ENCODE data around the gene PHAX.
"Not testable (repeated sequence)": the region's sequence is repeated elsewhere in the genome, so short reads cannot be mapped to it uniquely, and the experiment has no call there.

PHAX gene, protein sequence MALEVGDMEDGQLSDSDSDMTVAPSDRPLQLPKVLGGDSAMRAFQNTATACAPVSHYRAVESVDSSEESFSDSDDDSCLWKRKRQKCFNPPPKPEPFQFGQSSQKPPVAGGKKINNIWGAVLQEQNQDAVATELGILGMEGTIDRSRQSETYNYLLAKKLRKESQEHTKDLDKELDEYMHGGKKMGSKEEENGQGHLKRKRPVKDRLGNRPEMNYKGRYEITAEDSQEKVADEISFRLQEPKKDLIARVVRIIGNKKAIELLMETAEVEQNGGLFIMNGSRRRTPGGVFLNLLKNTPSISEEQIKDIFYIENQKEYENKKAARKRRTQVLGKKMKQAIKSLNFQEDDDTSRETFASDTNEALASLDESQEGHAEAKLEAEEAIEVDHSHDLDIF

DNA sequence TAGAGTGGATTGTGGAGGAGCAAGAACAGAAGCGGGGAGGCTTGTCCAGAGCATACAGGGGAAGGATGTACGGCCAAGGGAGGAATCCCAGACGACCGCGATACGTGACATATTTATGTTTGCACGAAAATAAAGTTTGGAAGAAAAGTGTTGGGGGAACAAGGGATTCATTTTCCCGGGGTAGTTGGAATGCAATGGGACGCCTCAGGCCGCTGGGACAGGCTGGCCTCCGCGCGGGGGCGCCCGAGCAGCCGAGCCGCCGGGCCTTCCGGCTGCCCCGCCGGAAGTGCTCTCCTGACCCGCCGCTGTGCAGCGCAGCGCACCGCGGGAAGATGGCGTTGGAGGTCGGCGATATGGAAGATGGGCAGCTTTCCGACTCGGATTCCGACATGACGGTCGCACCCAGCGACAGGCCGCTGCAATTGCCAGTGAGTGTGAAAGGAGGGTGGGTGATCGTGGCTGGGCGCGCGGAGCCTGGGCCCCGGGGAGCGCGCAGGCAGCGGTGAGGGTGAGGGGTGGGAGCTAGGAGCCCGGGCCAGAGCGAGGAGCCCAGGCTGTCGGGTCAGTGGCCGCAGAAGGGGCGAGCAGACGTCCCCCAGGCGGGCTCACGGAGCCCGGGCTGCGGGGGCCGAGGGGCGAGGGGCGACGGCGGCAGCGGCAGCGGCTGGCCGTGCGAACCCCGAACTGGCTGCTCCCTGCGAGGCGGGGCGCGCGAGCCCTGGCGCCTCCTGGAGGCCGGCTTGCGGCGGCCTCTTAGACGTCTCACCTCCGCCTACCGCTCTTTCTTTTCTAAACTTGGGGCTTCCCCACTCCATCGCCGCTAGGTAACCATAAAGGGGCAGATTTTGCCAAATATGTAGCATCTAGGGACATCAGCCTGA, at the start of gene PHAX:
PHAX (plus strand) TSS at position 317 of the 881 bp plus-strand sequence; CDS start at position 333, 16 bp downstream.
- in situ Hi-C loops (cut with MboI; ENCODE audit: low sequenced_read_pairs) = no loop called here

DNA sequence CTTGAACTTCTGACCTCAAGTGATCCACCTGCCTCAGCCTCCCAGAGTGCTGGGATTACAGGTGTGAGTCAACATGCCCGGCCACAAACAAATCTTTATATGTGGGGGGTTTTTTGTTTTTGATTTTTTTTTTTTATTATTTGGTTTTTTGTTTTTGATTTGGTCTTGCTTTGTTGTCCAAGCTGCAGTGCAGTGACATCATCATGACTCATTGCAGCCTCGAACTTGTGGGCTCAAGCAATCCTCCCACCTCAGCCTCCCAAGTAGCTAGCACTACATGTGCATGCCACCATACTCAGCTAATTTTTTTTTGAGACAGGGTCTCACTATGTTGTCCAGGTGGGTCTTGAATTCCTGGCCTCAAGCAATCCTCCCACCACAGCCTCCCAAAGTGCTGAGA, 48.1 kb upstream of the PHAX start:
- in situ Hi-C loops (cut with MboI; ENCODE audit: low sequenced_read_pairs) = no loop called here

DNA sequence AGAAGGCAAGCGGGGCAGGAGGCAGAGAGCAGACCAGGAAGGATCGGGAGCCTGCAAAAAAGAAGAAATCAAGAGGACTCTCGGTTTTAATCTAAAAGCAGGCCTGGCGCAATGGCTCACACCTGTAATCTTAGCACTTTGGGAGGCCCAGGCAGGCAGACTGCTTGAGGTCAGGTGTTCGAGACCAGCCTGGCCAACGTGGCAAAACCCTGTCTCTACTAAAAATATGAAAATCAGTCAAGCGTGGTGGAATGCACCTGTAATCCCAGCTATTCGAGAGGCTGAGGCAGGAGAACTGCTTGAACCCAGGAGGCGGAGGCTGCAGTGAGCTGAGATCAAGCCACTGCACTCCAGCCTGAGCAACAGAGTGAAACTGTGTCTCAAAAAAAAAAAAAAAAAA, 45.6 kb upstream of the PHAX start:
- in situ Hi-C loops (cut with MboI; ENCODE audit: low sequenced_read_pairs) = not testable (repeated sequence)

DNA sequence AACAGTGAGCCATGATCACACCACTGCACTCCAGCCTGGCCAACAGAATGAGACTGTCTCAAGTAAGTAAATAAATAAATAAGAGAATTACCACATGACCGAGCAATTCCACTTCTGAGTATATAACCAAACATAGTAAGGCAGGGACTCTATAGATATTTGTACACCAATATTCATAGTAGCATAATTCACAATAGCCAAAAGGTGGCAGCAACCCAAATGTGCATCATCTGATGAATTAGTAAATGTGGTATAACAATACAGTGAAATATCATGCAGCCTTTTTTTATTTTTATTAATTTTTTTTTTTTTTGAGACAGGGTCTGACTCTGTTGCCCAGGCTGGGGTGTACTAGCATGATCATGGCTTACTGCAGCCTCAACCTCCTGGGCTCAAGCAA, 38.8 kb upstream of the PHAX start:
- in situ Hi-C loops (cut with MboI; ENCODE audit: low sequenced_read_pairs) = no loop called here

DNA sequence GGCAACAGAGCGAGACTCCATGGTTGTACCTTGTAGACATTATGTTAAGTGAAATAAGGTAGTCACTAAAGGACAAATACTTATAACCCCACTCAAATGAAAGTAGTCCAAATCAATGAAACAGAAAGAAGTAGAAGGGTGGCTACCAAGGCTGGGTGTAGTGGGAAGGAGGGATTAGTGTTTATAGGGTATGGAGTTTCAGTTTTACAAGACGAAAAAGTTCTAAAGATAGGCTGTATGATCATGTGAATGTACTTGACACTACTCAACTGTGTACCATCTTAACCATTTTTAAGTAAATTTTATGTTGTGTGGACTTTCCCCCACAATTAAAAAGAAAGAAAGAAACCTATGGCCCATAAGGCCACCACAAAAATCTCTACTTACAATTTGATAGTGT, 37.9 kb upstream of the PHAX start:
- in situ Hi-C loops (cut with MboI; ENCODE audit: low sequenced_read_pairs) = no loop called here

DNA sequence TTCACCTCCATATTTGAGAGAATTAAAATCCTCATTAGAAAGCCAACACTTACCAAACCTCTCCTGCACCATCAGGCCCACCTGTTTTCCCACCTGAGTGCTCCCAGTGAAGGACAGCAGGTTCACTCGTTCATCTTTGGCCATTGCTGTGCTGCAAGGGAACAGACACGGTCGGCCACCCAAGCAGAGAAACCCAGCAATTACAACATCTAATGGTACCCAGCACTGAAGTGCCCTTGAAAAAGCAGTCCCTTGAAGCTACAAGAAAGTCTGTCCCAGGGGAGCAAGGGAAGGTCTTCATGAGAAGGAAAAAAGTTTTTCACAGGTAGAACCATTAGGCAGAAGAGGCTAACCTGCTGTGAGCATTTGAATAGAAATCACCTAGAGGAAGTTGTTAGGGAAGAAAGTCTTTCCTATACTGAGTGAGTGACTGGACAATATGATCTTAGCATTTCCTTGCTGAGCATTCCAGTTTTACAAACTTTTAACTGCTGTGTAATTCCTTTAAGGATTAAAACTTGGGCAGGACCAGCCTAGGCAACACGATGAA, 32.5 kb upstream of the PHAX start:
- in situ Hi-C loops (cut with MboI; ENCODE audit: low sequenced_read_pairs) = no loop called here

DNA sequence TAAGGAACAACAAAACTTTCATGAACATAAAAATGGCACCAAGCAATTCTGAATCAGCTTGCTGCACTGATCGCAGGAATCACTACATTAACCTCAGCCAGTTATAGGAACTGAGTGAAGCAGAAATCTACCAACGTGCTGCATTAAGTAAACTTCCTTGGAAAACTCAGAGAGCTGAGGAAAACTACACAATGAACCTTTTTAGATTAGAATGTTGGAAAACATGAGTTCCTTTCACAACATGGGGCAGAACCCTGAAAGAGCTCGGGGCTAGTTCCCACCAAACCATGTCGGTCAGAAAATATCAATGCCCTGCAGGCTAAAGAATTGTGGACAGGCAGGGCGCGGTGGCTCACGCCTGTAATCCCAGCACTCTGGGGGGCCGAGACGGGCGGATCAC, 25.1 kb upstream of the PHAX start:
- in situ Hi-C loops (cut with MboI; ENCODE audit: low sequenced_read_pairs) = no loop called here

DNA sequence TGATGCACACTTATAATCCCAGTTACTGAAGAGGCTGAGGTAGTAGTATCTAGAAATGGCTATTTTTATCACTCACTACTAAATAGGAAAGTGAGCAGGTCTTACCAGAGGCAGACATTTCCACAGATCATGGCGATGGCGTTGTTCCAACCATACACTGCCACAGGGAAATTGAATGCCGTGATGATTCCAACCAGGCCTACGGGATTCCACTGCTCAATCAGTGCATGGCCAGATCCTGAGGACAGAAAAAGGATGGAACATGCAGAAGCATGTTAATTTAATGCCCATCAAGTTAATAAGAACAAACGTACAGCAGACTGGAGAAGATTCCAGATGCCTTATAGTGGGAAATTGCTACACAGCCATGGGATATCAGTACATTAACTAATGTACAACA, 23.8 kb upstream of the PHAX start:
- in situ Hi-C loops (cut with MboI; ENCODE audit: low sequenced_read_pairs) = no loop called here

DNA sequence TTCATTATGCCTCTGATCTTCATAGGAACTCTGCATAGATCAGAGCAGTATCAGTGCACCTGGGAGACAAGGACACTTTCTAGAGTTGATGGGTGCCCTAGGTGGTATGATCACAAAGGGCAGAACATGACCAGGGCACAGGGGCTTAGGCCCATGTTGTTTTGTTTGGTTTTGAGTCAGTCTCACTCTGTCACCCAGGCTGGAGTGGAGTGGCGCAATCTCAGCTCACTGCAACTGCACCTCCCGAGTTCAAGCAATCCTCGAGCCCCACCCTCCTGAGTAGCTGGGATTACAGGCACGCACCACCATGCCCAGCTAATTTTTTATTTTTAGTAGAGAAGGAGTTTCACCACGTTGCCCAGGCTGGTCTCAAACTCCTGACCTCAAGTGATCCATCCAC, 23.3 kb upstream of the PHAX start:
- in situ Hi-C loops (cut with MboI; ENCODE audit: low sequenced_read_pairs) = no loop called here

DNA sequence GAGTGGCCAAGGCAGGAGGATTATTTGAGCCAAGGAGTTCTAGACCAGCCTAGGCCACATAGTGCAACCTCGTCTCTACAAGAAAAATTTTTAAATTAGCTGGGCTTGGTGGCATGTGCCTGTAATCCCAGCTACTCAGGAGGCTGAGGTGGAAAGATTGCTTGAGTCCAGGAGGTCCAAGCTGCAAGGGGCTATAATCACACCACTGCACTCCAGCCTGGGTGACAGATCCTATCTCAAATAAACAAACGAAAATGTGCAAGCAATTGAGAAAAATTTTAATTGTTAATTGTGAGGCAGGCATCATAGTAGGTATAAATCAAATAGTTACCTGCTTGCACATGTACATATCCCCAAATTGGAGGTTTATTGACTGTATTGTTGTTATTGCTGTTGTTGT, 21.0 kb upstream of the PHAX start:
- in situ Hi-C loops (cut with MboI; ENCODE audit: low sequenced_read_pairs) = no loop called here

DNA sequence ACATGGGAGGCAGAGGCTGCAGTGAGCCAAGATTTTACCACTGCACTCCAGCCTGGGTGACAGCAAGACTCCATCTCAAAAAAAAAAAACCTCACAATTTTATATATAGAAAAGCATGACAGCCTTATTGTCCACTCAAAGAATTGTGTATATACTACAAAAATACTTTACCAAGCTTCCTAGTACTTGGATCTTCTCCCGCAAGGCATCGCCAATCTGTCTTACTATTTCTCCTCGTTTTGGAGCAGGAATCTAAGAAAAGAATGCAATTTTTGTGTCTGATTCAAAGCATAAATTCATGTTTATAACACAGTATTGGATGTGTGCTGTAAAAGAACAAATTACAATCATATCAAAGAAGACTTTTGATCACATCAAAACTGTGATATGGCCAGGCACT, 17.0 kb upstream of the PHAX start:
- in situ Hi-C loops (cut with MboI; ENCODE audit: low sequenced_read_pairs) = no loop called here

DNA sequence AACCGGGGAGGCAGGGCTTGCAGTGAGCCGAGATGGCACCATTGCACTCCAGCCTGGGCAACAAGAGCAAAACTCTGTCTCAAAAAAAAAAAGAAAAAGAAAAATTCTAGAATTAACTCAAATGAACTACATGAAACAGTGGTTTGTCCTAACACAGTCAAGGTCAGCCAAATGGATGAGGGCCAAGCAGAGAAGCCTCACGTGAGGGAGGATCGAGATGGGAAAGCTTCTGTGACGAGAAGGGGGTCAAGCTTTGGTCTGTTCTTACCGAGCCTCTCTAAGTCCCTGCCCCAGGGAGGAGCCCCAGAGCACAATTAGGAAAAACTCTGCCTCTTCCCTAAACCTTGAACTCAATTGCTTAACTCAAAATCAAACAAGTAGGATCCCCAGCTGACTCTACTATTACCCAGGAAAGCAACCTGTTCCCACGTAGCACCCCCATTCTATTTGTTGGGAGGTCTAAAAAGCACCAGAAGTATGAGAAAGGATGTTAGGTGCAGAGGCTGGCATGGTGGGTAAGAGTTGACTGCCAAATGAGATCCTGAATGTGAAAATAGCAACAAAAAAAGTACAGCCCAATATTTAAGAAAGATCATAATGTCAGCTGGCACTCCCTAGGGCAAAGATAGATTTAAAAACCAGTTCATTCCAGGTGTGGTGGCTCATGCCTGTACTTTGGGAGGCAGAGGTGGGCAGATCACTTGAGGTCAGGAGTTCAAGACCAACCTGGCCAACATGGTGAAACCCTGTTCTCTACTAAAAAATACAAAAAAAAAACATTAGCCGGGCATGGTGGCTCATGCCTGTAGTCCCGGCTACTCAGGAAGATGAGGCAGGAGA, 13.0 kb upstream of the PHAX start:
- in situ Hi-C loops (cut with MboI; ENCODE audit: low sequenced_read_pairs) = no loop called here

DNA sequence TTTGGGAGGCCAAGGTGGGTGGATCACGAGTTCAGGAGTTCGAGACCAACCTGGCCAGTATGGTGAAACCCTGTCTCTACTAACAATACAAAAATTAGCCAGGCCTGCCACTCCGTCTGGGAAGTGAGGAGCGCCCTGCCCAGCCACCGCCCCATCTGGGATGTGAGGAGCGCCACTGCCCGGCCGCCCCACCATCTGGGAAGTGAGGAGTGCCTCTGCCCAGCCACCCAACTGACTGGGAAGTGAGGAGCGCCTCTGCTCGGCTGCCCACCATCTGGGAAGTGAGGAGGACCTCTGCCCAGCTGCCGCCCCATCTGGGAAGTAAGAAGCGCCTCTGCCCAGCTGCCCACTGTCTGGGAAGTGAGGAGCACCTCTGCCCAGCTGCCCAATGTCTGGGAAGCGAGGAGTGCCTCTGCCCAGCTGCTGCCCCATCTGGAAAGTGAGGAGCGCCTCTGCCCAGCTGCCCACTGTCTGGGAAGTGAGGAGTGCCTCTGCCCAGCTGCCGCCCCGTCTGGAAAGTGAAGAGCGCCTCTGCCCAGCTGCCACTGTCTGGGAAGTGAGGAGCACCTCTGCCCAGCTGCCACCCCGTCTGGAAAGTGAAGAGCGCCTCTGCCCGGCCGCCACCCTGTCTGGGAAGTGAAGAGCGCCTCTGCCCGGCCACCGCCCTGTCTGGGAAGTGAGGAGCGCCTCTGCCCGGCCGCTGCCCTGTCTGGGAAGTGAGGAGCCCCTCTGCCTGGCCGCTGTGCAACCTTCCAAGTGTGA, 11.0 kb upstream of the PHAX start:
- in situ Hi-C loops (cut with MboI; ENCODE audit: low sequenced_read_pairs) = no loop called here

DNA sequence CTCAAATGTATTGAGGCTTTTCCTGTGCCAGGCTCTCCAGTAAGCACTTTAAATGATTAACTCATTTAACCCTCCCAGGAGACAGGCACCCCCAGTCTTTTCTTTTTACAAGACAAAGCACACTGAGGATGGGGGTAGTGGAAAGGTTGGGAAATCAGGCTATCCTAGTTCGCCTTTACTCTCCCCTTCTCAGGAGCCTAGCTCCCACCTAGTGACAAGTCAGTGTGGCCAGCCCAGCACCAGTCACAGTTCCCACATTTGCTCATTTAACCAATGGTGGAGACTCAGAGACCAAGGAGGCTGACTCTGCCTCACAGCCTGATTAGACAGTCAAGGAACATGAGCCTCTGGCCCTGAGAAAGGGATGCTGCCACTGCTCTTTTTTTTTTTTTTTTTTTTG, 9.2 kb upstream of the PHAX start:
- in situ Hi-C loops (cut with MboI; ENCODE audit: low sequenced_read_pairs) = no loop called here

DNA sequence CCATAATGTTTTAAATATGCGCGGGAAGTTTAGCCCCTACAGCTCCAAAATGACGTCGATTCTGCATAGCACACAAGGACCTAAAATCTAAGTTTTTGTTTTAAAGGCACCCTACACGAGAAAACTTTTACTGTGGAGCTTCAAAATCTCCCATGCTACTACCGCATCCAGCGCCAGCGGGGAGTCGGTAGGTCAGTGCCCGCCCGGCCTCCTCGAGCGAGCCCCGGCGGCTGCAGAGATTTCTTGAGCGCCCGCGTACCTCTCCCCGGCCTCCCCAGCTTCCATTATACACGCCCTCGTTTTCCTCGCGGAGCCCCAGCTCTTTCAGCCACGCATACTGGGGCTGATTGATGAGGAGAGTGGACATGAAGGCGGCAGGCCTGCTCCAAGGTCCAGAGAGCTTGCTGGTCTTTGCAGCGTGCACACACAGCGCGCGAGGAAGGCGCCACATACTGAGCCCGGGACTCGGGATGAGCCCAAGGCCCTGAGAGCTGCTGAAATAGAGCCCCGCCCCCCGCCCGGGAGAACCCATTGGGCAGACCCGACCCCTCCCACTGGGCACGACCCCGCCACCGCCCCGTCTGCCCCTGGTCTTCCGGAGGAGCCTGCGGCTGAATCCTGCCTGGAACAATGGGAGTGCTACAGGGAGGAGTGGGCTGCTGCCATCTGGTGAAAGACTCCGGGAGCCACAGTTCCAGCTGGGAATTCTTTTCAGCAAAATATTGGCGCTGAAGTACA, 5.8 kb upstream of the PHAX start, which contains the start of gene ALDH7A1:
ALDH7A1 (minus strand) TSS at position 472 of the 738 bp plus-strand sequence; CDS start at position 451, 21 bp downstream.
- in situ Hi-C loops (cut with MboI; ENCODE audit: low sequenced_read_pairs) = no loop called here

DNA sequence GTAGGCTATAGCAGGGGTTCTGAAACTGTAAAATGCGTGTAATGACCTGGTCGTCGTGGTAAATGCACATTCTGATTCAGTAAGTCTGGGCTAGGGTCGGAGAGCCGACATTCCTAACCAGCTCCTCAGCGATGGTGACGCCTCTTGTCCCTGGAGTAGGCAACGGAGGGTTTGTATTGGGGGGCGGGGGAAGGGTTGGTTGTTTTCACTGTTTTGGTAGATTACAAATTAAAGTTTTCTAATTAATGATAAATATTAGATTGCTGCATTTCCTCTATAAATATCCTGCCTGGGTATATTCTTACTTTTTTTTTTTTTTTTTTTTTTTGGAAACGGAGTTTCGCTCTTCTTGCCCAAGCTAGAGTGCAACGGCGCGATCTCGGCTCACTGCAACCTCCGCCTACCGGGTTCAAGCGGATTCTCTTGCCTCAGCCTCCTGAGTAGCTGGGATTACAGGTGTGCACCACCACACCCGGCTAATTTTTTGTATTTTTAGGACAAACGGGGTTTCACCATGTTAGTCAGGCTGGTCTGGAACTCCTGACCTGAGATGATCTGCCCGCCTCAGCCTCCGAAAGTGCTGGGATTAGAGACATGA, 5.2 kb upstream of the PHAX start:
- in situ Hi-C loops (cut with MboI; ENCODE audit: low sequenced_read_pairs) = no loop called here

DNA sequence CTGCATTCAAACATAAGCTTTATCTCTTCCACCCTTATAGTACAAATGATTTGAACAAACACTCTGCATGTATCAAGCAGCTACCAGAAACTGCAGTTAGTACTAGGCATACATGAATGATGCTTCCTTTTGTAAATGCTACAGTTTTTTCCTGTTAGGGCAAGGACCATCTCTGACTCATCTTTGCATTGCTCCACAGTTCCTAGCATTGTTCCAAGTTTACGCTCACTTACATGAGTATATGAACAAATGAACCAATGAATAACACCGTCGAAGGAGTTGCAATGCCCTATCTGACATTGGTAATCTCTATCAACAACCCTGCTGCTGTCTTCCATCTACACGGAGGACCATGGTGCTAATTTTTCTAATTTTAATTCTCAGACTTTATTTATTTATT, 3.6 kb upstream of the PHAX start:
- in situ Hi-C loops (cut with MboI; ENCODE audit: low sequenced_read_pairs) = no loop called here

DNA sequence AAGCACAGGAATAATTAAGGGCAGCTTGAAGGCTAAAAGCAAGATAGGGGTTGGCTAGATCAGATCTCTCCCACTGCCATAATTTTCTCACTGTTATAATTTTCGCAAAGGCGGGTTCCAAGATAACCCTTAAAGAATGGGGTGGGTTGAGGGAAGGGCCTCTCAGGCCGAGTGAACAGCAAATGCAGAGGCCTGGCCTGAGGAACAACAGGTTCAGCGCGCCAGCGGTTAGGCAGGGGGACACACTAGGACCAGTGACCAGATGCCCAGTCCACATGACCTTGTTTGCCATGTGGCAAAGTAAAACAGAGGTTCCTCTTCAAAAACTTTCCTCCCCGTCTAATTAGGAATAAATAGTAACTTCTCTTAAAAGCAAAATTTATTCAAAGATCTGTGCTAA, 1.2 kb upstream of the PHAX start:
- in situ Hi-C loops (cut with MboI; ENCODE audit: low sequenced_read_pairs) = no loop called here
